NCI-H128 (cell line): ENCODE measurements around the gene PLIN1.

ENCODE experiments used
- DNase-seq: peaks from one replicate; lab custom pipeline; 2025; ENCODE audit not compliant: unreplicated experiment; lab: John Stamatoyannopoulos, UW

The PLIN1 gene

DNA sequence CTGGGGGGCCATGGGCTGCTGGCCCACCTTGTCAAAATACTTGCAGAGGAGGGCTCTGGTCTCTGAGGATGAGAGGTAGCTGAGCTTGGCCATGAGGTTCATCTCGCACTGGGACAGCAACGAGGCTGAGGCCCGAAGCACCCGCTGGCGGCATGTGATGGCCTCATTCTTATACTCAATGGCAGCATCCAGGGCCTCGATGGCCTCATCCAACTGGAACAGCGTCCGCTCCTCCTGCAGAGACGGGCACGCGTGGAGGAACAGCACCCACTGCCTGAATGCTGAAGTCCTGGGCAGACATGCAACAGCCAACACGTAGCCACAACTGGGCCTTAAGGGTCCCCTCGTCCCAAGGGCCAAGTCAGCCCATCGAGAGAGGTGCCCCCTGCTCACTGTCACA lies 48.9 kb downstream of the PLIN1 start:
- DNase-seq: no peak

DNA sequence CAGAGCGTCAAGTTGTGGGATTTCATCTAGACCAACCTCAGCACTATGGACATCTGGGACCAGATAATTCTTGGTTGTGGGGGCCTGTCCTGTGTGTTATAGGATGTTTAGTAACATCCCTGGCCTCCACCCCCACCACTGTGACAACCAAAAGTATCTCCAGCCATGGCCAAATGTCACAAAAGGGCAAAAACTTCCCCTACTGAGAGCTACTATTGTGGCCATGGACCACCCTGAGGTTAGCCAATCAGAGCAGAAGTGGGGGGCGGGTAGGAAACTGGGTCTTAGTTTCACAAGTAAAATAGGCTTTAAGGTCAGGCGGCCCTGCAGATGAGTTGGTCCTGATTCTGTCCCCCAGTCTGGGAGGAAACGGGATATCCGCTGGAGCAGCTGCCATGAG lies 49.3 kb downstream of the PLIN1 start:
- DNase-seq: no peak

DNA sequence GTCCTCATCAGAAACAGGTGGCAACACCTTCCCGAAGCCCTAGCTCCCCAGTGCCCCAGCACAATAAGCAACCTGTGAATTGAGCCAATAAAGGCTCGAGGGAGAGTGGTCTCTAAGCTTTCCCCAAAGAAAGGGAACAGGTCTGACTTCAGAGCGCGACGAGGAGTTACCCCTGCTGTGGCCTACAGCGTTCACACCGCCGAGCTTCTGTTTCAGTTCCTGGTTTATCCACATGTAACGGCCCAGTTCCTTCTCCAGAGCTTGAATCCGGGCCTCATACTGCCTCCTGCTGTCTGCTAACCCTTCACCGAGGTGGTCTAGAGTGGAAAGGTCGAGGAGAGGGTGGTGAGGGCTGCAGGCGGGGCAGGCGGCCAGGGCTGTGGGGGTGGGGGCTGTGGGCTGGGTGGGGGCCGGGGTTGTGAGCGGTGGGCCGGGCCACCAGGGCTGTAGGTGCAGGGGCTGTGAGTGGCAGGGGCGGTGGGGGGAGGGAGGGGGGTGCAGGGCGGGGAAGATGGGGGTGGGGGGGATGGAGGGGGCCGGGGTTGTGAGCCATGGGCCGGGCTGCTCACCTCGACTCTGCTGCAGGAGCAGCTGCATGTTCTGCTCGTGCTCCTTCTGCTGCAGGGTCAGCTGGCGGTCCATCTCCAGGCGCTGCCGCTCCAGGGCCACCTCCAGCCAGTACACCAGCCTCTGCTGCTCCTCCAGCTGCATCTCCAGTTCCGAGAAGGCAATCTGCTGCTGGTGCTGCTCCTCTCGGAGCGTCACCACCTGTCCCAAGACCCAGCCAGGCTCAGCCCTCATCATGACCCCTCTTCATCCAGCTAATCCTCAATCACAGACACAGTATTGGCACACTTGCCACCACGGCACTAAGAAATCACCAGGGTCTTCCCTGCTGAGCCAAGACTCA lies 50.1 kb downstream of the PLIN1 start:
- no peak for DNase-seq

DNA sequence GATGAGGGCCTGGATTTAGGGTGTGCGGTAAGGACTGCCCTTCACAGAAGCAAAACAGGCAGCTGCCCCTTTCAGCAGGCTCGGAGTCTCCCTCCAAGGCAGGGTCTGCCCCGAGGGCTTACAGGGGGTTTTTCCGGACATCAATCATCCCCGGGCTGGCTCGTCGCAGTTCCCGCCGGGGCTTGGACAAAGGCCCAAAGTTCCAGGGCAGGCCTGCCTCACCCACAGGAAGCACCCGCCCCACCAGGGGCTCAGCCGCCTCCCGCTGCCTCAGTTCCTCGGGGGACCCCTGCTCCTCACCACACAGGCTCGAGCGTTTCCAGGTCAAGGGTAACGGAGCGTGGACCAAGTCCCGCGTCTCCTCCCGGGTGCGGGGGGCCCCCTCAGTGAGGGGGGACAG lies 50.9 kb downstream of the PLIN1 start:
- DNase-seq: no peak

DNA sequence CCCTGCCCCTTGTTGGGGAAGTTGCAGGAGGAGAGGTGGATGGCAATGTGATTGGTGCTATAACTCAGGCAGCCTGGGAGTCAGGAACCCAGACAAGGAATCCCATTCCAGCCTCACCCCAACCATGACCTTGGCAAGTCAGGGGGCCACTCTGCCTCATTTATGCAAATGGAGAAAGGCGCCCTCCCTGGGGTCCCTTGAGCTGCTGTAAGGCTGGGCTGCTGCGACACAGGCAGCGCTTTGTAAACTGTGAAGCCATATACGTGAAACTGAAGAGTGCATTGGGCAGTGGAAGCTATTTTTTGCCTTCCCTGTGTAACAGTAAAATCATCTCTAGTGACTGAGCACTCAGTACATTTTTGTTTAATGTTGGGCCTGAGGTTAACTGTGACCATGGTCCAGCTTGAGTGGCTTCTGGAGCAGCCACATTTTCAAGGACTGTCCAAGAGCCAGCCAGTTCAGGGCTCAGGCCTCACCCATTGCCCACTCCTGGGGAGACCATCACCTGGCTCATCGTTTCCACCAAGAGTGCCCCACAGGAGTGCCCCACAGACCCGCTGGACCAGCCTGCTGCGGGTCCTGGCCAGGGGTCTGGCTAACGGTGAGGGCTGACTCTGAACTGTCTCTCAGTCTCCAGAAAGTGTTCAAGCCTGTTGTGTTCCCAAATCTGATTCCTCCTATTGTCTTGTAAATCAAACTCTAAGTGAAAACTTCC lies 51.8 kb downstream of the PLIN1 start:
- no peak for DNase-seq

DNA sequence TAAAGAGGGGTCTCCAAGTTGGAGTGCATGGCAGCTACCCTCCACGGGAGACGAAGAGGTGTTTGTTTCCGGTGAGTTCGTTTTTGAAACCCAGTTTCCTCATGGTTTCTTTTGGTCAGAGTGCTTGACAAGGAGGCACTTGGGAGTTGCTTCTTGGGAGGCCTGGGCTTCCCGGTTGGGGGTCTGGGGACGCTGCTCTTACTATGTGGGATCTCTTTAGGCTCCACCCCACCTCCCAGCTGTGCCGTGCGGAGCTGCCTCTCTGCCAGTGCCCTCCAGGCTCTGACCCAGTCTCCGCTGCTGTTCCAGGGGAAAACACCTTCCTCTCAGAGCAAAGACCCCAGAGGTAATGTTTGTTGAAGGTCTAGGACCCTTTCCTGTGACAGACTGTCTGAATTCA lies 53.5 kb downstream of the PLIN1 start:
- no peak for DNase-seq

DNA sequence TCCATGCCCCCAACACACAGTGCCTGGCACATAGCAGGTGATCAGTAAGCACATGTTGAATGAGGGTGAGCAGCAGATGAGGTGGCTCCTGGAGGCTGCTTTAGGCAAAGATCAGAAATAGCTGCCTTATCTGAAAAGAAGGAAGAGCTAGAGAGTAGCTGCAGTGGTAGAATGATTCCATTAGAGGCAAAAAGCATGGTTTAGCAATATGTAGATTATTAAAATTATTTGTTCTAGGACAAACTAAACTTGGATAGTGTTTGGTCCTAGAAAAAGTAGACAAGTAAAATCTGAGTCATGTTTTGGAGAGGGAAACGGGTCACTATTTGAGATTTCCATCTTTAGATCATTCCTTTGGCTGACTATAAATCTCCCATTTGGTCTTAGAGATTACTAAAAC lies 56.0 kb downstream of the PLIN1 start:
- no peak for DNase-seq

DNA sequence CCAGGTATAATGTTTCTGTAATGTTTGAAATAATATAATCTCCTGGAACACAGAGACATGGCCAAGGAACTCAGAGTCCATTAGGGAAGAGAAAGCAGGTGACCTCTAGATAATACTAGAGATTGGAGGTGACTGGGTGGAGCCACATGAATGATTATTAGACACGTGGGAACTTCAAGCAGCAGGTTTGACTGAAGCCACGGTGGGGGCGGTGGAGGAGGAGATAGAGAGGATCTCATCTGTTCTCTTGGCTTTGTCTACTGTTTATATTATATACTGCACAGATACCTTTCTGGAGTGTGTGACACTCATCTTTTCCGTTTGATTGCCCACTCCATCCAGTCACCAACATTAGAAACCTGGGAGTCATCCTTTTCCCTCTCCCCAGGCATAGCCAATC lies 57.6 kb downstream of the PLIN1 start:
- DNase-seq: no peak

DNA sequence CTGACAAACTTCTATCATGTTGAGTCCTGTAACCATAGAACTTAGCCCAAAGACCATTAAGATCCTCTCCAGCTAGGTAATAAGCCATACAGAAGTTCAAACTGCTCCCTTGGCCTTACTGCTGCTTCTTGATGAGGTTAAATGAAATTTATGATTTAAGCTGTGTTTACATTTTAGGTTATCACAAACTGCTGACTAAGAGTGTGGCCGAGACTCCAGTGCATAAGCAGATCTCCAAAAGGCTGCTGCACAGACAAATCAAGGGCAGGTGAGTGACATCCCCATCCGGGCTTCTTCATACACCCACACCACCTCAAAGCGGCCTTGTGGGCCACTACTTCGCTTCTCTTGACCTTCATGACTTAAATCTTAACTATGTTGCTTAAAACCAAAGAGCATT lies 62.9 kb downstream of the PLIN1 start:
- DNase-seq: no peak

DNA sequence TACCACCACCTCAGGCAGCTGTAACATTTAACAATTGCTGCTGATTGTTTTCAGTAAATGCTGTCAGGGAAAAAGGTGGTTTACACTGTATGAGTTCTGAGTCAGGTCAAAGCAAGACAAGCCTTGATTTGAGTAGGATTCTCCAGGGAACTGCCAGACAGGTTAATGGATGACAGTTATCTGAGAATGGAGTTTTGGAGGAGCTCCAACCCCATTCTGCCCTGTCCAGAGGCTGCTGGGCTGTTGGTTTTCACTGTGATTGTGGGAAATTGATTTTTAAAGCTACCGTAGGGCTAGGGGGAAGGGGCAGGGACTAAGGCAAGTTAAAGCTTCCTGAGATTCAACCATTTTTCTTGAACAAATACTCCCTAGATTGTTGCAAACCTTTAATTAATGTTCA lies 64.0 kb downstream of the PLIN1 start:
- no peak for DNase-seq
